ENCODE measurements around the gene TBC1D10B. TPM values are rescaled to one million over a fixed set of nuclear protein-coding genes. Genes with fewer than 3 reads are reported as not detected.
A peak's percentile ranks its signal among the peaks of the same experiment; 100 is the strongest.

The TBC1D10B gene
- total RNA-seq, 1 donor from 2014 or later, result 23.3 TPM

GRCh38 chr16:30355954-30356308 lies 14.4 kb downstream of the TBC1D10B start:
- DNase-seq, result no peak
- Histone ChIP-seq H3K4me3 (peak overlapping the region; percentile 93), H3K27ac (replicated peaks) (peak overlapping the region; percentile 95), H3K4me1 (peaks cover 57% of the 10 kb centered on the region), H3K36me3 (peaks cover 59% of the 10 kb centered on the region), H3K27me3 (ENCODE audit: low read depth) (no peaks in the 10 kb centered on the region), H3K9me3 (replicated peaks) (no peaks in the 10 kb centered on the region)
- intact Hi-C loops (cut with micrococcal nuclease), result no loop called here
- TF ChIP-seq CTCF (IDR thresholded peaks at IDR 0.05; ENCODE audit: borderline replicate concordance), result no peak

- TF ChIP-seq CTCF (IDR thresholded peaks at IDR 0.05; ENCODE audit: borderline replicate concordance), result no peak
- no peaks in the 10 kb centered on the region for H3K9me3 ChIP-seq (replicated peaks)
- peak within 1 kb of the TSS; percentile 93 for H3K4me3 ChIP-seq
- H3K4me1 ChIP-seq, result peaks cover 57% of the 10 kb centered on the region
- no peaks in the 10 kb centered on the region for H3K27me3 ChIP-seq (ENCODE audit: low read depth)
- peak; percentile 95 for DNase-seq
- H3K27ac ChIP-seq (replicated peaks), result peak within 1 kb of the TSS; percentile 95
- intact Hi-C loops (cut with micrococcal nuclease), result no loop called here
- peaks cover 65% of the 10 kb centered on the region for H3K36me3 ChIP-seq
These were observed 14.9 kb downstream of the TBC1D10B start, which contains the start of gene CD2BP2 for GRCh38 chr16:30355144-30355953. CD2BP2 (minus strand) TSS chr16:30355308; CDS start chr16:30354681, 627 bp downstream.

- H3K27ac ChIP-seq (replicated peaks), result peak overlapping the region; percentile 95
- H3K9me3 ChIP-seq (replicated peaks), result no peaks in the 10 kb centered on the region
- peaks cover 57% of the 10 kb centered on the region for H3K4me1 ChIP-seq
- intact Hi-C loops (cut with micrococcal nuclease), result no loop called here
- peaks cover 66% of the 10 kb centered on the region for H3K36me3 ChIP-seq
- DNase-seq, result no peak
- TF ChIP-seq CTCF (IDR thresholded peaks at IDR 0.05; ENCODE audit: borderline replicate concordance), result no peak
- peak overlapping the region; percentile 93 for H3K4me3 ChIP-seq
- H3K27me3 ChIP-seq (ENCODE audit: low read depth), result no peaks in the 10 kb centered on the region
These were observed 15.7 kb downstream of the TBC1D10B start for GRCh38 chr16:30354423-30355143.

- no peak for DNase-seq
- peaks cover 57% of the 10 kb centered on the region for H3K4me1 ChIP-seq
- H3K27me3 ChIP-seq (ENCODE audit: low read depth), result no peaks in the 10 kb centered on the region
- intact Hi-C loops (cut with micrococcal nuclease), result no loop called here
- no peak for TF ChIP-seq CTCF (IDR thresholded peaks at IDR 0.05; ENCODE audit: borderline replicate concordance)
- no peaks in the 10 kb centered on the region for H3K9me3 ChIP-seq (replicated peaks)
- peak overlapping the region; percentile 93 for H3K4me3 ChIP-seq
- H3K36me3 ChIP-seq, result peaks cover 61% of the 10 kb centered on the region
- H3K27ac ChIP-seq (replicated peaks), result peak overlapping the region; percentile 95
These were observed 16.7 kb downstream of the TBC1D10B start for GRCh38 chr16:30353438-30354129.

Measured in left ventricle myocardium inferior (tissue), 1 donor.